Upper lobe of left lung (tissue), 6 donors: ENCODE data around the gene RNF40. TPM values are rescaled to one million over a fixed set of nuclear protein-coding genes. Genes with fewer than 3 reads are reported as not detected.

Source experiments
- ATAC-seq, 2 donors: fragments of 200-7000 bp; cut with Tn5 transposase; one replicate each; pipeline ENCODE4 v1.9.1; 2022; ENCODE audit warnings: mild to moderate bottlenecking in 2 of 2, moderate library complexity in 2 of 2; ENCODE audit not compliant: low FRiP score in 2 of 2
- DNase-seq, 2 donors: peaks; one replicate each; pipeline ENCODE4 v3.0.0-alpha.2; 2019 to 2020
- H3K27ac ChIP-seq, 4 donors: fragments of 200-600 bp; sonication (generic); one replicate each; pipeline ENCODE4 v1.5.1; 2016 to 2019
- H3K27me3 ChIP-seq, 4 donors: fragments of 200-600 bp; sonication (generic); one replicate each; pipeline ENCODE4 v1.5.1; 2017 to 2019
- H3K36me3 ChIP-seq, 4 donors: fragments of 200-600 bp; sonication (generic); one replicate each; pipeline ENCODE4 v1.5.1; 2016 to 2019
- H3K4me1 ChIP-seq, 4 donors: fragments of 200-600 bp; sonication (generic); one replicate each; pipeline ENCODE4 v1.5.1; 2018 to 2019
- H3K4me3 ChIP-seq, 4 donors: fragments of 200-600 bp; sonication (generic); one replicate each; pipeline ENCODE4 v1.5.1; 2017 to 2019; ENCODE audit warnings: mild to moderate bottlenecking in 2 of 4, moderate library complexity in 1 of 4
- H3K9me3 ChIP-seq, 4 donors: fragments of 200-600 bp; sonication (generic); one replicate each; pipeline ENCODE4 v1.5.1; 2018 to 2019
- EP300 ChIP-seq, 4 donors: sonication (generic); formaldehyde crosslinking; IDR thresholded peaks; one replicate each; pipeline ENCODE4 v1.5.1; 2017; ENCODE audit warnings: antibody characterized with exemption in 4 of 4, control low read depth in 2 of 4
- POLR2A ChIP-seq, 4 donors: fragments of 450-650 bp; IDR thresholded peaks; one replicate each; pipeline ENCODE4 v1.5.1; 2016 to 2017; ENCODE audit warnings: antibody characterized with exemption in 4 of 4, mild to moderate bottlenecking in 2 of 4
- POLR2AphosphoS5 ChIP-seq, 2 donors: sonication (generic); formaldehyde crosslinking; IDR thresholded peaks; one replicate each; pipeline ENCODE4 v1.5.1; 2017; ENCODE audit warnings: antibody characterized with exemption in 2 of 2
- WGBS, 2 donors: methylation state at CpG; one replicate each; pipeline ENCODE4 v1.1.5; 2017 to 2018; 5-methylcytosine and 5-hydroxymethylcytosine counted together
- total RNA-seq, 6 donors: library from RNA; depleted of rRNA in 4 of 6; stranded (reverse); fragments of >200 nt in 4 of 6; gene quantifications; one replicate each; pipeline versions ENCODE4 v1.1.0 to v1.2.1, GENCODE V29; 2016 to 2021
- TF ChIP-seq, protein P1 (sequence below), 6 experiments: fragments of 450-650 bp in 4 of 6; fragments of 200-600 bp in 2 of 6; sonication (generic) in 2 of 6; IDR thresholded peaks; one replicate each; pipeline ENCODE4 v1.5.1; 2016 to 2019; ENCODE audit warnings: antibody characterized with exemption in 6 of 6
- donor health status: DM: no; HTN: no; CAD: no; lungs with moderate emphysema.
- donor health status: DM: no; HTN: yes; CAD: no; lungs with severe emphysema.

RNF40 gene
- total RNA-seq, 6 donors from 2014 or later: 69.9 to 137 (median 95.2) TPM

DNA sequence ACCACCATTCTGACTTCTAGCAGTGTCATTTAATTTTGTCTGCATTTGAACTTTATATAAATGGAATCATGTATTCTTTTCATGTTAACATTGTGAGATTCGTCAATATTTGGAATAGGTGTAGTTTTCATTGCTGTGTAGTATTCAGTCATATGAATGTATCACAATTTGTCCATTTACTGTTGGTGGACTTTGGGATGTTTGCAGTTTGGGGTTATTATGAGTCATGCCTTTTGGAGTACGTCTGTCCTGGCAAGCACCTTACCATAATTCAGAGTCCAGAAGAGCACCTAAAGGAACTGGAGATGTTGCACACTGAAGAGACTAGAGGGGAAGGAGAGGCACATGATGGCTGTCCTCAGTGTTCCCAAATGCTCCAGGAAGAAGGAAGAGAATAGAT is 17.0 kb upstream of the RNF40 start:
- Histone ChIP-seq H3K4me1 (peaks cover 20 to 32% (median 24%) of the 10 kb centered on the region in 4 donors), H3K27me3 (no peaks in the 10 kb centered on the region), H3K4me3 (no peak overlapping the region), H3K27ac (no peak overlapping the region), H3K36me3 (peaks cover 0 to 27% (median 22%) of the 10 kb centered on the region in 4 donors), H3K9me3 (no peaks in the 10 kb centered on the region)
- DNase-seq (peak in 1 of 2 donors; percentile 11), ATAC-seq (no peak)
- TF ChIP-seq, protein P1, sequence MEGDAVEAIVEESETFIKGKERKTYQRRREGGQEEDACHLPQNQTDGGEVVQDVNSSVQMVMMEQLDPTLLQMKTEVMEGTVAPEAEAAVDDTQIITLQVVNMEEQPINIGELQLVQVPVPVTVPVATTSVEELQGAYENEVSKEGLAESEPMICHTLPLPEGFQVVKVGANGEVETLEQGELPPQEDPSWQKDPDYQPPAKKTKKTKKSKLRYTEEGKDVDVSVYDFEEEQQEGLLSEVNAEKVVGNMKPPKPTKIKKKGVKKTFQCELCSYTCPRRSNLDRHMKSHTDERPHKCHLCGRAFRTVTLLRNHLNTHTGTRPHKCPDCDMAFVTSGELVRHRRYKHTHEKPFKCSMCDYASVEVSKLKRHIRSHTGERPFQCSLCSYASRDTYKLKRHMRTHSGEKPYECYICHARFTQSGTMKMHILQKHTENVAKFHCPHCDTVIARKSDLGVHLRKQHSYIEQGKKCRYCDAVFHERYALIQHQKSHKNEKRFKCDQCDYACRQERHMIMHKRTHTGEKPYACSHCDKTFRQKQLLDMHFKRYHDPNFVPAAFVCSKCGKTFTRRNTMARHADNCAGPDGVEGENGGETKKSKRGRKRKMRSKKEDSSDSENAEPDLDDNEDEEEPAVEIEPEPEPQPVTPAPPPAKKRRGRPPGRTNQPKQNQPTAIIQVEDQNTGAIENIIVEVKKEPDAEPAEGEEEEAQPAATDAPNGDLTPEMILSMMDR (IDR thresholded peaks at IDR 0.05): no peak
- WGBS, 2 donors: 62 to 71% methylated on average over 2 of the region's 2 CpGs

DNA sequence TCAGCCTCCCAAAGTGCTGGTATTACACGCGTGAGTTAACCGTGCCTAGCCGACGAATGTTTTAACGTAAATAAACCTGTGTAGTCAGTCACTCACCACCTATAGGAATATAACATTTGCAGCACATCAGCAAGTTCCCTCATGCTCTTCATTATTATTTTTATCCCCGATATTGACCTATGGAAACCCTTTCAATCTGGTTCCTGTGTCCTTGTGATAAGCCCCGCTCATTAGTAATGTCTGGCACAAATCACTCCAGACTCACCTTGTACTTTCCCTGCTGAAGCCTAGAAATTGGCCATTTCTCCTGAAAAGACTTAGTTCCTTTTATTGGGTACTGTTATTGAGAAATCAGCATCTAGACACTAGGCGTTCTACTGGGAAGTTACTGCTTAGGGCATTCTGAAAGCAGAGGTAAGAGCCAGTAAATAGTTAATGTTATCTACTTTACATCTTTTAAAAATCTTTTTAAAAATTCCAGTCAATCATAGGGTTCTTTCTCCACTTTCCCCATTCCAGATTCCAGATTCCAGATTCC is 15.4 kb upstream of the RNF40 start:
- H3K4me3 ChIP-seq: no peak overlapping the region
- no peaks in the 10 kb centered on the region for H3K9me3 ChIP-seq
- DNase-seq (no peak), ATAC-seq (no peak)
- TF ChIP-seq EP300 (IDR thresholded peaks at IDR 0.05) (no peak), POLR2A (IDR thresholded peaks at IDR 0.05) (no peak), POLR2AphosphoS5 (IDR thresholded peaks at IDR 0.05) (no peak)
- TF ChIP-seq, protein P1 (IDR thresholded peaks at IDR 0.05): no peak
- no peak overlapping the region for H3K27ac ChIP-seq
- WGBS, 2 donors: 85 to 88% methylated on average over 9 of the region's 9 CpGs
- no peaks in the 10 kb centered on the region for H3K27me3 ChIP-seq
- H3K36me3 ChIP-seq: peaks cover 4 to 39% (median 30%) of the 10 kb centered on the region in 4 donors
- peaks cover 15 to 20% (median 18%) of the 10 kb centered on the region in 4 donors for H3K4me1 ChIP-seq

DNA sequence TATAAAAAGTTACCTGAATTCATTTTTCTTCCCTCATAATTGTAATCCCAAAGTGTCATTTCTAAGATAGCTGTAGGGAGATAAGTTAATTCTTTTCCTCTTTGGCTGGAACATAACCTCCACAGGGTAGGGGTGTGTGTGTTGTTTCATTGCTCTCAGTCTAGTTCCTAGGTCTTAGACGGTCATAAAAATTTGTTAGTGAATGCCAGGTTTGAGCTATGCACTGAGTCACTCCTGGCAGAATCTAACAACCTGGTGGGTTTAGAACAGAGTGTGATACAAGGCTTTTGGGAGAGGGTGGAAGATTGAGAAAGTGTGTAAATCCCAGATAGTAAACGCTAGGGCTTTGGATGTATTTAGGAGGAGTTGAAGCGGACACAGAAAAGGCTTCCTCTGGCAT is 14.8 kb upstream of the RNF40 start:
- H3K27ac ChIP-seq: peak overlapping the region; percentile 73 to 88 (median 83)
- peaks cover 8 to 17% (median 15%) of the 10 kb centered on the region in 4 donors for H3K4me1 ChIP-seq
- H3K27me3 ChIP-seq: no peaks in the 10 kb centered on the region
- 43 to 56% methylated on average over 3 of the region's 3 CpGs for WGBS, 2 donors
- TF ChIP-seq EP300 (IDR thresholded peaks at IDR 0.05) (no peak), POLR2A (IDR thresholded peaks at IDR 0.05) (no peak), POLR2AphosphoS5 (IDR thresholded peaks at IDR 0.05) (no peak)
- TF ChIP-seq, protein P1 (IDR thresholded peaks at IDR 0.05): no peak
- no peak for DNase-seq
- H3K4me3 ChIP-seq: peak overlapping the region in 3 of 4 donors; percentile 97 to 99 (median 99)
- no peaks in the 10 kb centered on the region for H3K9me3 ChIP-seq
- peaks cover 4 to 41% (median 29%) of the 10 kb centered on the region in 4 donors for H3K36me3 ChIP-seq
- ATAC-seq: no peak

DNA sequence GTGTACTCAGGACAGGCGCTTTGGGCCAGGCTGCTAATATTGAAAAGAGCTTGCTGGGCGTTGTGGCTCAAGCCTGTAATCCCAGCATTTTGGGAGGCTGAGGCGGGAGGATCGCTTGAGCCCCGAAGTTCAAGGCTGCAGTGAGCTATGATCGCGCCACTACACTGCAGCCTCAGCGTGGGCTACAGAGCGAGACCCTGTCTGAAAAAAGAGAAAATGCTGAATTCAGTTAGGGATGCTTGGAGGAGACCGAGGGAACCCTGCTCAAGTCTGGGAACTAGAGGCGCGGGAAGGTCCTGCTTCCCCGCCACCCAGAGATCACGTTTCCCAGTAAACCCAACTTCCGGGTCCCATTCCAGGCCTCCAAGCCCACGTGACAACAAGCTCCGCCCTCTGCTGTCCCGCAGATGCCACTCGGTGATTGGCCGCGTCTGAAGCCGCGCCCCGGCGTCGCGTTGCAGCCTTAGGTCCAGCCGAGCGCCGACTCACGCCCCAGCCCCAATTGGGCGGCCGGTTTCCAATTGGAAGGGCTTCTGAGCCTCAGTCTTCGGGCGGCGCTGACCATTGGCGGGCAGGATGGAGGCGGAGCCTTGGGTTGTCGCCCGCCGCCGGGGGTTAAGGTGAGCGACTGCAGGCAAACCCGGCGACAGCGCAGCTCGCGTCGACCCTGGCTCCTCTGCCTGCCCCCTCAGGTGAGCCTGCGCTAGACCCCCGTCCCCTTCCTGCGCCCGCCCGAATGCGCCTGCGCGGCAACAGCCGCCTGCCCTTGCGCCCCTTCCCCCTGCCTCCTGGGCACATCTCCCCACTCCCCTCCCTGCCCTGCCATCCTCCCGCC is 14.1 kb upstream of the RNF40 start, which contains the start of gene PHKG2:
TSS of gene PHKG2 (plus strand) at position 627 of the 835 bp plus-strand sequence. CDS start 396 bp downstream, outside the sequence.
- peak; percentile 99 to 100 for DNase-seq
- 6 to 7% methylated on average over 17 to 58 of the region's 60 CpGs for WGBS, 2 donors
- H3K36me3 ChIP-seq: peaks cover 5 to 45% (median 30%) of the 10 kb centered on the region in 4 donors
- peaks cover 6 to 17% (median 15%) of the 10 kb centered on the region in 4 donors for H3K4me1 ChIP-seq
- peak within 1 kb of the TSS; percentile 78 to 88 (median 84) for H3K27ac ChIP-seq
- H3K27me3 ChIP-seq: no peaks in the 10 kb centered on the region
- peak within 1 kb of the TSS; percentile 92 to 99 (median 98) for H3K4me3 ChIP-seq
- TF ChIP-seq POLR2AphosphoS5 (IDR thresholded peaks at IDR 0.05) (peak; percentile 81 to 82), POLR2A (IDR thresholded peaks at IDR 0.05) (peak in 2 of 4 donors; percentile 54 to 77), EP300 (IDR thresholded peaks at IDR 0.05) (no peak)
- TF ChIP-seq, protein P1 (IDR thresholded peaks at IDR 0.05): peak in 3 of 6 experiments; percentile 4 to 38 (median 18)
- H3K9me3 ChIP-seq: no peaks in the 10 kb centered on the region
- ATAC-seq: peak; percentile 99
